GM12873 (cell line): Measurements from ENCODE around the gene PLPP7.

Experiments
- CTCF ChIP-seq: IDR thresholded peaks from 2 replicates; pipeline ENCODE4 v1.5.1; 2012; ENCODE audit warnings: low read depth, mild to moderate bottlenecking, moderate library complexity, low read length, control low read depth; ENCODE audit not compliant: insufficient read depth; ENCODE audit errors: missing control alignments

Gene PLPP7

GRCh38 chr9:131262327-131263032 lies 27.0 kb upstream of the PLPP7 start:
- TF ChIP-seq CTCF: no peak

- TF ChIP-seq CTCF: no peak
Observed at GRCh38 chr9:131263701-131264100, 25.8 kb upstream of the PLPP7 start.

GRCh38 chr9:131264231-131264630 lies 25.3 kb upstream of the PLPP7 start:
- TF ChIP-seq CTCF: no peak

GRCh38 chr9:131266266-131267229 lies 23.0 kb upstream of the PLPP7 start:
- TF ChIP-seq CTCF: no peak

- TF ChIP-seq CTCF: no peak
Observed at GRCh38 chr9:131270171-131271015, 19.1 kb upstream of the PLPP7 start.

GRCh38 chr9:131271506-131271931 lies 18.0 kb upstream of the PLPP7 start:
- no peak for TF ChIP-seq CTCF
